NCI-H1694 treated with DMSO at 0.1 percent for 48 hours (cell line): ENCODE measurements around the gene RUNX2.
"Not testable (repeated sequence)": the region's sequence is repeated elsewhere in the genome, so short reads cannot be mapped to it uniquely, and the experiment has no call there.

Experiments
- DNase-seq: peaks from one replicate; lab custom pipeline; 2025; lab: John Stamatoyannopoulos, UW

Gene RUNX2

DNA sequence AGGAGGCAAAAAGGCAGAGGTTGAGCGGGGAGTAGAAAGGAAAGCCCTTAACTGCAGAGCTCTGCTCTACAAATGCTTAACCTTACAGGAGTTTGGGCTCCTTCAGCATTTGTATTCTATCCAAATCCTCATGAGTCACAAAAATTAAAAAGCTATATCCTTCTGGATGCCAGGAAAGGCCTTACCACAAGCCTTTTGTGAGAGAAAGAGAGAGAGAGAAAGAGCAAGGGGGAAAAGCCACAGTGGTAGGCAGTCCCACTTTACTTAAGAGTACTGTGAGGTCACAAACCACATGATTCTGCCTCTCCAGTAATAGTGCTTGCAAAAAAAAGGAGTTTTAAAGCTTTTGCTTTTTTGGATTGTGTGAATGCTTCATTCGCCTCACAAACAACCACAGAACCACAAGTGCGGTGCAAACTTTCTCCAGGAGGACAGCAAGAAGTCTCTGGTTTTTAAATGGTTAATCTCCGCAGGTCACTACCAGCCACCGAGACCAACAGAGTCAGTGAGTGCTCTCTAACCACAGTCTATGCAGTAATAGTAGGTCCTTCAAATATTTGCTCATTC is at the start of gene RUNX2:
Gene RUNX2 (plus strand): TSS at position 375 of the 567 bp plus-strand sequence. CDS start 397 bp downstream, outside the sequence.
- DNase-seq, result no peak

DNA sequence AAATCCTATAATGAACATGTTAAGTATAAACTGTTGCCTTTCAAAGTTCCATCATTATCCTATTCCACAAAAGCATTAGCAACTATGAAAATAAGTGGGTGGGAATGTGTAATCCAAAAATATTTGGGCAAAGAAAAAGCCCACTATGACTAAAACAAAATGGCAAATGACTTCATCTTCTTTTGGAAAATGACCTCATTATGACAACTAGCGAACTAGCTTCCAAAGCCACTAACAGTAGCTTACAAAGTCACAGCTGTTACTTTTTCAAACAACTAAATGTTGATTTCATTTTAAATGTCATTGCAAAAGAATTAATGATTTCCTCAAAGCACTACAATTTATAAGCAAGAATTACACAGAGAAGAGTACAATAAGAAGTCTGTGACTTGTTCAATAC is 49.8 kb upstream of the RUNX2 start:
- no peak for DNase-seq

DNA sequence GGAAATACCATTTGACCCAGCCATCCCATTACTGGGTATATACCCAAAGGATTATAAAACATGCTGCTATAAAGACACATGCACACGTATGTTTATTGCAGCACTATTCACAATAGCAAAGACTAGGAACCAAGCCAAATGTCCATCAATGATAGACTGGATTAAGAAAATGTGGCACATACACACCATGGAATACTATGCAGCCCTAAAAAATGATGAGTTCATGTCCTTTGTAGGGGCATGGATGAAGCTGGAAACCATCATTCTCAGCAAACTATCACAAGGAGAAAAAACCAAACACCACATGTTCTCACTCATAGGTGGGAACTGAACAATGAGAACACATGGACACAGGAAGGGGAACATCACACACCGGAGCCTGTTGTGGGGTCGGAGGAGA is 41.4 kb upstream of the RUNX2 start:
- DNase-seq, result not testable (repeated sequence)

DNA sequence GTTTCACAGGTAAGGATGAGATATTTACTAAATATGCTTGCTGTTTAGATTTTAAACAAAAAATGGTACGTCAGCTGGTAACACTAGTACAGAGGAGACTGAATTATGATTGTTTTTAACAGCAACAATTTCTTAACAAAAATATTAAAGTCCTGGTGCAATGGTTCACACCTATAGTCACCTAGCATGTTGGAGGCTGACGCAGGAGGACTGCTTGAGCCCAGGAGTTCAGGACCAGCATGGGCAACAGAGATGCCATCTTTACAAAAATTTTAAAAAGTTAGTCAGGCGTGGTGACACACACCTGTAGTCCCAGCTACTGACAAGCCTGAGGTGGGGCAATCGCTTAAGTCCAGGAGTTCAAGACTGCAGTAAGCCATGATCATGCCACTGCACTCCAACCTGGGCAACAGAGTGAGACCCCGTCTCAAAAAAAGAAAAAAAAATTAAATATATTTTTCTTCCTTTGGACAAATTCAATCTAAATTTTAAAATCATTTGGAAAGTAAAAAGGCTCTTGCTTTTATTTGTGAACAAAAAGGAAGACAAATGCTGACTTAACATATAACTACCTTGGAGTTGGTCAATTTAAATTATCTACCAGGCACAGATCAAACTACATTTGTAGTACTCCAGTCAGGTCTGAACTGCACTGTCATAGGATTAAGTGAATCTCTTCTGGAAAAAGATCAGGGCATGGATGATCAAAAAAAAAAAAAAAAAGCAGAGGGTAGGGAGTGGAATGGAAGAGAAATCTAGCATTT is 38.2 kb upstream of the RUNX2 start:
- no peak for DNase-seq

DNA sequence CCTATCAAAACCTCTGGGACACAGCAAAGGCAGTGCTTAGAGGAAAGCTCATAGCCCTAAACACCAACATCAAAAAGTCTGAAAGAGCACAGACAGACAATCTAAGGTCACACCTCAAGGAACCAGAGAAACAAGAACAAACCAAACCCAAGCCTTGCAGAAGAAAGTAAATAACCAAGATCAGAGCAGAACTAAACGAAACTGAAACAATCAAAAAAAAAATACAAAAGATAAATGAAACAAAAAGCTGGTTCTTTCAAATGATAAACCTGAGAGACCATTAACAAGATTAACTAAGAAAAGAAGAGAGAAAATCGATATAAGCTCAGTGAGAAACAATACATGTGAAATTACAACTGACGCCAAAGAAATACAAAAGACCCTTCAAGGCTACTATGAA is 34.8 kb upstream of the RUNX2 start:
- no peak for DNase-seq

DNA sequence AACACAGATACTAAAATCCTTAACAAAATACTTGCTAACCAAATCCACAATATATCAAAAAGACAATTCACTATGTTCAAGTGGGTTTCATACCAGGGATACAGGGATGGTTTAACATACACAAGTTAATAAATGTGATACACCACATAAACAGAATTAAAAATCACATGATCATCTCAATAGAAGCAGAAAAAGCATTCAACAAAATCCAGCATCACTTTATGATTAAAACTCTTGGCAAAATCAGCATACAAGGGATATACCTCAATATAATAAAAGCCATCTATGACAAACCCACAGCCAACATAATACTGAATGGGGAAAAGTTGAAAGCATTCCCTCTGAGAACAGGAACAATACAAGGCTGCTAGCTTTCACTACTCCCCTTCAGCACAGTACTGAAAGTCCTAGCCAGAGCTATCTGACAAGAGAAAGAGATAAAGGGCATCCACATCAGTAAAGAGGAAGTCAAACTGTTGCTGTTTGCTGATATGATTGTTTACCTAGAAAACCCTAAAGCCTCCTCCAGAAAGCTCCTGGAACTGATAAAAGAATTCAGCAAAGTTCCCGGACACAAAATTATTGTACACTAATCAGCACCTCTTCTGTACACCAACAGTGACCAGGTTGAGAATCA is 33.9 kb upstream of the RUNX2 start:
- not testable (repeated sequence) for DNase-seq

DNA sequence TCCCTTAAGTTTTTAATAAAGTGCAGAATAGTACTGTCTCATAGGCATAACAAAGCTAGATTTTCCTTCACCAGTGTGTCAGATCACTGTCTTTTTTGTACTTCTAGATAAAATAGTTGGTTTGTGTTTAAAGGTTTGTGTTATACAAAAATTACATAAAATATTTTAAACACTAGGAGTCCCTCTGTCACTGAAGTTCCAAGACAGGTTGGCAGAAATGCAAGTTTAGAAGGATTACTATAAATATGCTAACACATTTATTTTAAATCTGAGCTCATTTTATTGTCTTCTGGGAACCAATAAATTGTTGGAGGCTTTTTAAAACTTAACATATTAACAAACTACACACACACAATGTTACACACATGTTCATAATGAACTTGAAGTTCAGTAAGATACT is 30.8 kb upstream of the RUNX2 start:
- DNase-seq, result no peak

DNA sequence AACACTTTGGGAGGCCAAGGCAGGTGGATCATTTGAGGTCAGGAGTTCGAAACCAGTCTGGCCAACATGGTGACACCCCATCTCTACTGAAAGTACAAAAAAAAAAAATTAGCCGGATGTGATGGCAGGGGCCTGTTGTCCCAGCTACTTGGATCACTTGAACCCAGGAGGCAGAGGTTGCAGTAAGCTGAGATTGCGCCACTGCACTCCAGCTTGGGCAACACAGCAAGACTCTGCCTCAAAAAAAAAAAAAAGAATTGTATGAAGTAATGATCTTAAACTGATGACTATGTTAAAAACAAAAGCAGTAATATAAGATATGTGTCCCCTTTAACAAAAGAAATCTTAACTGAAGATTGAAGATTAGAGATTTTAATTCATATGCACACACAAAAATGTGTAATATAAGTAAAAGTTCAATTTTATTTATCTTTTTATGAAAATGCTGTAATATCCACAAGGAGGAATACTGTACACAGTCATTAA is 29.0 kb upstream of the RUNX2 start:
- no peak for DNase-seq

DNA sequence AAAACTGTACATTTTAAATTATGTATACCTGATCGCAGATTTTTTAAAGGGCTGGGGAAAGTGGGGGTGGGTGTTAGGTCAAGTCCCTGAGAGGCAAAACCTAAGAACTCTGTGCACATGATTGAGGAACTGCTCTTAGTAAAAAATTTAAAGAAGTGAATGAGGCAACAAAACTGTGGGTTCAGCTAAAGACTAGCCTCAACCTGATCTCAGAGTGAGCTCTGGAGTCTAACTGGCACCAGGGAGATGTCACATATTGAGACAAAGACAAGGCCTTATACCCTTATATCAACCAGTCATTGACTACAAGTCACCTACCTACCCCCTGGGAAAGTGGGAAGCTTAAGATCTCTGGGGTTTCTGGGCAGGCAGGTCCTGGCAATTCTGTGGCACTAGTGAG is 27.4 kb upstream of the RUNX2 start:
- DNase-seq, result no peak

DNA sequence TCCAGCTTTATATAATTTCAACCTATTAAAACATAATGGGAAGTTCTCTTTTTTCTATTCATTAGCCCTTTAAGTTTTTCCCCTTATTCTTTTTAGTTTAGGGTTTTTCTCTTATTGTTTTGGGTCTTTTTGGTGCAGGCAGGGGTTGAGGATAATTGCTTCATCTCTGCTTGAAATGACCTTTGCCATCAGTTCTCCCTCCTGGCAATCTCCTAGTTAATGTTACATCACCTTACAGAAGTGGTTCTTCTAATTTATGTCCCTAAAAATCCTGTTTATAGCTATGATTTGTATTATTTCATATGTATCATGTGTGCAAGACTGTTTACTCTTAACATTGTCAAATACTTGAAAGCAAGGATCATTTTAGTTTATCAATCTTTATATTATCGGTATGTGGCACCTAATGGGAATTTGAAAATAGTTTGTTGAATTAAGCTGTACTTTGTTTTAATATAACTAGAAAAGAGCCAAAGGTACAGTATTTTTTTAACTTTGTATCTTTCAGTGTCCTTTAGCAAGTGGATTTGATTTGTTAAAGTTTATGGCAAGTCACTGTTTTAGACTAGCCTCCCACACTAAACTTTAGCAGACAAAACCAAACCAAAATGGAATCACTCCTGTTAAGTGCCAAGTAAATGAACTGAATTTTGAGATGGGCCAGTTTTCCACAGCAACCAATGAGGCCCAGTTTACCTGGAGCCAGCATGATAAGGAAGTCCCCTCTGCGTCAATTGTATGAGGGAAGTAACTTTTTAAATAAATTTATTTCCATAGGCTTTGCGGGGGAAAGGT is 26.6 kb upstream of the RUNX2 start:
- DNase-seq, result no peak

DNA sequence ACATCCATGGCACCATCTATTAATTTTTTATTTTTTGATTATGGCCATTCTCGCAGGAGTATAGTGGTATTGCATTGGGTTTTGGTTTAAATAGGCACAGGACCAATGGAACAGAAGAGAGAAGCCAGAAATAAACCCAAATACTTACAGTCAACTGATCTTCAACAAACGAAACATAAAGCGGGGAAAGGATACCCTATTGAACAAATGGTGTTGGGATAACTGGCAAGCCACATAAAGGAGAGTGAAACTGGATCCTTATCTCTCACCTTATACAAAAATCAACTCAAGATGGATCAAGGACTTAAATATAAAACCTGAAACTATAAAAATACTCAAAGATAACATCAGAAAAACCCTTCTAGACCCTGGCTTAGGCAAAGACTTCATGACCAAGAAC is 25.3 kb upstream of the RUNX2 start:
- no peak for DNase-seq

DNA sequence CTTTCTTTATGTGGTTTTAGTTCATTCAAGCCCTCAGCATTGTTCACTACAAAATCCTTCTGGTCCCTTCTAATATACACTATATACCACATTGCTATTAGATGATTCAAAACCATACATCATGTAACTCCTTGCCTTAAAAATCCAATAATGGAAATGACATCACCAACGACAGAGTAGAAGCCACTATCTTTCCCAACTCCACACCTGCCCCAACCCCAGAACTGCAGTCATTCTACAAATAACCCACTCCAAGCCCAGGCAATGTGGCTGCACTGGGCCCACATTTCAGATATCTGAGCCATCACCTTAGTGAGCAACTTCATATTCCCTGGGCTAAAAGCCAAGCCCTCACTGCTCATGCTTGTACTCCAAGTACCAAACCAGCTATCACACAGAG is 22.6 kb upstream of the RUNX2 start:
- DNase-seq, result no peak

DNA sequence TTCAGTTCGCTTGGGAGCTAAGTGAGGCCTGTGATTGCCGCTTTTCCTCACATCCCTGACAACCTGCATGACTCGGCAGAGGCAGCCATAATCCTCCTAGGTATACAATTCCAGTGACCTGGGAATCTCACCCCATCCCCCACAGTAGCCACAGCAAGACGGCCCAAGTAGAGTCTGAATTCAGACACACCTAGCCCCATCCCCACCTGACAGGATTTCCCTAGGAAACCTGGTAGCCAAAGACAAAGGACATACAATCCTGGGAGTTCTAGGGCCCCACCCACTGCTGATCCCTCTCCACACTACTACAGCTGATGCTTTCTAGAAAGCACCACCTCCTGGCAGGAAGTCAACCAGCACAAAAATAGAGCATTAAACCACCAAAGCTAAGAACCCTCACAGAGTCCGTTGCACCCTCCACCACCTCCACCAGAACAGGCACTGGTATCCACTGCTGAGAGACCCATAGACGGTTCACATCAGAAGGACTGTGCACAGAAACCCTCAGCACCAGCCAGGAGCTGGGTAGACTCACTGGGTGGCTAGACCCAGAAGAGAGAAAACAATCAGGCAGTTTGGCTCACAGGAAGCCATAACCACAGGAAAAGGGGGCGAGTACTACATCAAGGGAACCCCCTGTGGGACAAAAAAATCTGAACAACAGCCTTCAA is 17.9 kb upstream of the RUNX2 start:
- no peak for DNase-seq

DNA sequence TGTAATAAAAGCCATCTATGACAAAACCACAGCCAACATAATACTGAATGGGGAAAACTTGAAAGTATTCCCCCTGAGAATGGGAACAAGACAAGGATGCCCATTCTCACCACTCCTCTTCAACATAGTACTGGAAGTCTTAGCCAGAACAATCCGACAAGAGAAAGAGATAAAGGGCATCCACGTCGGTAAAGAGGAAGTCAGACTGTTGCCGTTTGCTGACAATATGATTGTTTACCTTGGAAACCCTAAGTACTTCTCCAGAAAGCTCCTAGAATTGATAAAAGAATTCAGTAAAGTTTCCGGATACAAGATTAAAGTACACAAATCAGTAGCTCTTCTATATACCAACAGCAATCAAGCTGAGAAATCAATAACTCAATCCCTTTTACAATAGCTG is 14.0 kb upstream of the RUNX2 start:
- no peak for DNase-seq

DNA sequence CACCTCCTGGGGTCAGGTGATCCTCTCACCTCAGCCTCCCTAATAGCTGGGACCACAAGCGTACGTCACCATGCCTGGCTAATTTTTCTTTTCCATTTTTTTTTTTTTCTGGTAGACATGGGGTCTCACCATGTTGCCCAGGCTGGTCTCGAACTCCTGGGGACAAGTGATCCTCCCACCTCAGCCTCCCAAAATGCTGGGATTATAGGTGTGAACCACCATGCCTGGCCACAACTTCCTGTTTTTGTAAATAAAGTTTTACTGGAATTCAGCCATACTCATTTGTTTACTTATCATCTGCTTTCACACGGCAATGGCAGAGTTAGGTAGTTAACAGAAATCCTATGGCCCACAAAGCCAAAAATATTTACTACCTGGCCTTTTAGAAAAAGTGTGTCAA is 7.8 kb upstream of the RUNX2 start:
- DNase-seq, result no peak

DNA sequence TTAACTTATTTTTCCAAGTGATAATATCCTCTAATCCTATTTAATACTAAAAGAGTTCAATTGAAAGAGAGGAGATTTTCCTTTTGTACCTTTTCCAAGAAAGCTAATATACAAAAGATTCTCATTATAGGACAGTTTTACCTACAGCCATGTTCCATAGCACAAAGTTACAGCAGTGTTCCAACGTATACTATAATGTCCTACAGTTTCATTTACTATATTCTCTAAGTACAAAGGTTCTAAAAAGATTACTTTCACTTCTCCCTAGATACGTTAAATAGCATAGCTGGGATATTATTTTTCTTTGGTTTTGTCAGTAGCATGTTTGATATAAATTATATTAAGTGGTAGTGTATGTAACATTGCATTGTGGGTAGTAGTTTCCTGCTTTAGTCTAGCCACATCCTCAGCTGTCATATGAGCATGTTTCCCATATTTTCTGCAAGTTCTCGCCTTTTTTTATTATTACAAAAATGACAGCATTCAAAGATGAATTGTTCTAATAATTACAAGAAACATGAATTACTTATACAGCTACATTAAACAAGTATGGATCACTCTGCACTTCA is 4.4 kb upstream of the RUNX2 start:
- no peak for DNase-seq

DNA sequence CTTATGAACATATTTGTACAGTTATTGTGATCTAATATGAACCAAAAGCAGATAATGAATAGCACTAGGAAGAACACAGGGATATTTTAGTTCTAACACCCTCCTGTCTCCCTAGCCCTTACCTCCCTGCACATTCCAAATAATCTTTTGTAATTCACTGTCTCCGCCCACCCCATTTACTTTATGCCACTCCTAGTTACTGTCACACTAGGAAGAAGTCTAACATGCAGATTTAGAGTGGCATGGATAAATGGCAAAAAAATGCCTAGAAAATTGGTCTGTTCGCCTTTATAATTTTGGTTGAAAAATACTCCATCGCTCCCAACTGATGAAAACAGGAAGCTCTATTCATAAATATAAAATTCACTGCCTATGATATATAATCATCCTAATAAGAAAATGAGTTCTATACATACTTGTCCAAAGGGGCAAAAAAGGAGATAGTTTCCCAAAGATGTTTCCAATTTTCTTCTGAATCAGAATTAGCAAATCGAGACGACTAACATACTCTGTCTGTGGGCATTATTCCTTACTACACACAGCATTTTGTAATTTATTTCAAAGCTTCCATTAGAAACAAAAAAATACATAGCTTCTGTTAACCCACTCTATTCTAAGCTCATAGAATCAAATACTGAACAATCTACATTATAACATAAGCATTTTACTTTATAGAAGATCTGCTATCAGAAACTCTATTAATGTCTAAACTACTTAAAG is 1.3 kb upstream of the RUNX2 start:
- DNase-seq, result no peak

DNA sequence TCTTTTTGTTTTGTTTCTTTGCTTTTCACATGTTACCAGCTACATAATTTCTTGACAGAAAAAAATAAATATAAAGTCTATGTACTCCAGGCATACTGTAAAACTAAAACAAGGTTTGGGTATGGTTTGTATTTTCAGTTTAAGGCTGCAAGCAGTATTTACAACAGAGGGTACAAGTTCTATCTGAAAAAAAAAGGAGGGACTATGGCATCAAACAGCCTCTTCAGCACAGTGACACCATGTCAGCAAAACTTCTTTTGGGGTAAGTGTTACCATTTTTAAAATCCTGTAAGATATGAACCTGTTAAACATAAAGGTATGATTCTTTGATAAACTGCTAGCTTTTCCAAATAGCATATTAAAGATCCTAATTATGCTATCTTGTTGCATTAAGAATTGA is 393 bp downstream of the RUNX2 start:
- no peak for DNase-seq

DNA sequence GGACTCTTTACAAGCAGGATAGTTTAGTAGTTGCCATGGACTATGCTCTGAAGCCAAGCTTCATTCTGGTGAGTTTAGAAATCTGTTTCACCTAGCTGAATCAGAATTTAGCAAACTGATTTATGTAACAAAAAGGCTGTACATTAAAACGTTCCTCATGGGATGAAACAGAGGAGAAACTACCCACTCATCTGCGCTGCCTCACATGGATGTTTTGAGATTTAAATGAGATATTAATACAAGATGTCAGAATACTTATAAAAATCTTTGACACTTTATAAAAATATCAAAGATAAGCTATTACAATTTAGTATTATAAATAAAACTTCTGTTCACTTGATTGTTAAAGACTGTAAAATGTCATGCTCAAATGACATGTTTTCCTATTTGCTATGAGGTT is 16.8 kb downstream of the RUNX2 start:
- no peak for DNase-seq

DNA sequence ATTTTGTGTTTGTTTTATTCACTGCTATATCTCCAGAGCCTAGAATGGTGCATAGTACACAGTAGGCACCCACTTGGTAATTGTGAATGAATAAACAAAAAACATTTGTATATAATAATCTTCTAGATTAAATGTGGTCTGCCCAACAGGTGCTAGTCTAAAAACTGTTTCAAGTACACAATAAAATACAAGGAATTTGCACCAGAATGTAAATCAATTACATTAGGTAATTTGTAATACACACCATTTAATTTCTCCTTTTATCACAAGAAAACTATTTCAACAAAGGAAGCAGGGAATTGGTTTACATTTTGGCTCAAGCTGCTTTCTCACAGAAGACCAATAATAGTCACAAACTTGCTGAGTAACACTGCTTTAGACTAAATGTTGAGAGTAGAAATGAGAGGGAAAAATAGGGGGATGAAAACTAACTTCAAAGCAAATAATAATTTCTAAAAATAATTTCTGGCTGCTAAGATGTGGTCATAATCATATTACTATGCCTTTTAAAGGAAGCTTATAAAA is 22.1 kb downstream of the RUNX2 start:
- DNase-seq, result no peak

DNA sequence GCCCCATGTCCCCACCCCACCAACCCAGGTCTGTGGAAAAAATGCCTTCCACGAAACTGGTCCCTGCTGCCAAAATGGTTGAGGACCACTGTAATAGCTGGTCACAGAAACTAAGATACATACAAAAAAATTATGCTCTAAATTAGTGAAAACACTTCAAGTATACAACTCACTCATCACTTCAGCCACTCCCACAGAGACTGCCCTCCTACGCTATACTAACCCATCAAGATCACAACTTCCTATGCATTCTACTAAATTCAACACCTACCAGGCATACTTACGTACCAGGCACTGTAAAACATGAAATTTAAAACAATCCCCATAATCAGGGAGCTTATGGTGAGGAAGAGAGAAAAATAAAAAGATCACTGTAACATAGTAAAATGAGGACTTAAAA is 22.9 kb downstream of the RUNX2 start:
- DNase-seq, result no peak
